Measurements from ENCODE around the gene UBA52. TPM values are rescaled to one million over a fixed set of nuclear protein-coding genes. Genes with fewer than 3 reads are reported as not detected.

Gene UBA52
- total RNA-seq, 1 donor from 2014 or later, result 747 TPM

GRCh38 chr19:18557411-18558201 is 14.1 kb upstream of the UBA52 start, which contains the start of gene KXD1:
Gene KXD1, plus strand, starts transcription at chr19:18557870. Its CDS starts 4,187 bp downstream, at chr19:18562057.
- Histone ChIP-seq H3K27me3 (no peaks in the 10 kb centered on the region), H3K4me3 (peak within 1 kb of the TSS; percentile 88 to 98), H3K36me3 (no peaks in the 10 kb centered on the region), H3K9me3 (no peaks in the 10 kb centered on the region), H3K4me1 (peaks cover 35% of the 10 kb centered on the region), H3K27ac (peak within 1 kb of the TSS; percentile 98)
- intact Hi-C loops (cut with DNase I), result loop anchor here (5.0 kb wide), 1 partner anchor 35 kb away; the partner anchor contains the start of gene ELL
- peak in 1 of 2 donors; percentile 98 for DNase-seq (ENCODE audit: extremely low spot score in 2 of 2)
- TF ChIP-seq POLR2A (IDR thresholded peaks at IDR 0.05), result peak in 1 of 2 donors; percentile 63
- TF ChIP-seq POLR2AphosphoS5 (IDR thresholded peaks at IDR 0.05; ENCODE audit: insufficient read depth in 1 of 2, low read depth in 1 of 2), result peak; percentile 93 to 94
- TF ChIP-seq, protein P1, sequence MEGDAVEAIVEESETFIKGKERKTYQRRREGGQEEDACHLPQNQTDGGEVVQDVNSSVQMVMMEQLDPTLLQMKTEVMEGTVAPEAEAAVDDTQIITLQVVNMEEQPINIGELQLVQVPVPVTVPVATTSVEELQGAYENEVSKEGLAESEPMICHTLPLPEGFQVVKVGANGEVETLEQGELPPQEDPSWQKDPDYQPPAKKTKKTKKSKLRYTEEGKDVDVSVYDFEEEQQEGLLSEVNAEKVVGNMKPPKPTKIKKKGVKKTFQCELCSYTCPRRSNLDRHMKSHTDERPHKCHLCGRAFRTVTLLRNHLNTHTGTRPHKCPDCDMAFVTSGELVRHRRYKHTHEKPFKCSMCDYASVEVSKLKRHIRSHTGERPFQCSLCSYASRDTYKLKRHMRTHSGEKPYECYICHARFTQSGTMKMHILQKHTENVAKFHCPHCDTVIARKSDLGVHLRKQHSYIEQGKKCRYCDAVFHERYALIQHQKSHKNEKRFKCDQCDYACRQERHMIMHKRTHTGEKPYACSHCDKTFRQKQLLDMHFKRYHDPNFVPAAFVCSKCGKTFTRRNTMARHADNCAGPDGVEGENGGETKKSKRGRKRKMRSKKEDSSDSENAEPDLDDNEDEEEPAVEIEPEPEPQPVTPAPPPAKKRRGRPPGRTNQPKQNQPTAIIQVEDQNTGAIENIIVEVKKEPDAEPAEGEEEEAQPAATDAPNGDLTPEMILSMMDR (IDR thresholded peaks at IDR 0.05), result no peak

- intact Hi-C loops (cut with DNase I), result loop anchor here (5.0 kb wide), 1 partner anchor 36 kb away; the partner anchor contains the start of gene ELL
- H3K4me3 ChIP-seq, result peak overlapping the region; percentile 88 to 98
Observed at GRCh38 chr19:18558202-18558555, 13.5 kb upstream of the UBA52 start.

DNA sequence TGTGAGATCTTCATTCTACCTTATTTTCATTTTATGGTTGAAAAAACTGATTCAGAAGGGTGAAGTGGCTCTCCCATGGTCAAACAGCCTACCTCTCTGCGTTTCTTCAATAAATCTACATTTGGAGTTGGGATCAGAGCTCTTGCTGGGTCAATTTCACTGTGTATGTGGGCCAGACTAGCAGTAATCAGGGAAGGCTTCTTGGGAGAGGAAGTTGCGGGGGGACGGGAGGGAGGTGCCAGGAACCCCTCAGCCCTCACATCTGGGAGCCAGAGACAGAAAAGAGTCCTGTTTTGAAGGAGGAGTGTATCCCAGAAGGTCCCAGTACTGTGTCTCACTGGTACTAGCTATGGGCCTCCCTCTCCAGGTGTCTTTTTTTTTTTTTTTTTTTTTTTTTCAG is 13.1 kb upstream of the UBA52 start:
- DNase-seq (ENCODE audit: extremely low spot score in 2 of 2), result no peak
- intact Hi-C loops (cut with DNase I), result loop anchor here (5.0 kb wide), 1 partner anchor 36 kb away; the partner anchor contains the start of gene ELL
- no peaks in the 10 kb centered on the region for H3K27me3 ChIP-seq
- TF ChIP-seq POLR2AphosphoS5 (IDR thresholded peaks at IDR 0.05; ENCODE audit: insufficient read depth in 1 of 2, low read depth in 1 of 2) (no peak), POLR2A (IDR thresholded peaks at IDR 0.05) (no peak)
- TF ChIP-seq, protein P1 (IDR thresholded peaks at IDR 0.05), result no peak
- H3K36me3 ChIP-seq, result no peaks in the 10 kb centered on the region
- peak overlapping the region; percentile 98 for H3K27ac ChIP-seq
- H3K4me3 ChIP-seq, result peak overlapping the region; percentile 88 to 98
- H3K4me1 ChIP-seq, result peaks cover 37% of the 10 kb centered on the region
- H3K9me3 ChIP-seq, result no peaks in the 10 kb centered on the region

More at GRCh38 chr19:18558202-18558555, 13.5 kb upstream of the UBA52 start:
- Histone ChIP-seq H3K36me3 (no peaks in the 10 kb centered on the region), H3K9me3 (no peaks in the 10 kb centered on the region), H3K27me3 (no peaks in the 10 kb centered on the region), H3K4me1 (peaks cover 37% of the 10 kb centered on the region), H3K27ac (peak overlapping the region; percentile 98)
- TF ChIP-seq POLR2AphosphoS5 (IDR thresholded peaks at IDR 0.05; ENCODE audit: insufficient read depth in 1 of 2, low read depth in 1 of 2), result no peak
- TF ChIP-seq POLR2A (IDR thresholded peaks at IDR 0.05), result no peak
- TF ChIP-seq, protein P1 (IDR thresholded peaks at IDR 0.05), result no peak
- no peak for DNase-seq (ENCODE audit: extremely low spot score in 2 of 2)

DNA sequence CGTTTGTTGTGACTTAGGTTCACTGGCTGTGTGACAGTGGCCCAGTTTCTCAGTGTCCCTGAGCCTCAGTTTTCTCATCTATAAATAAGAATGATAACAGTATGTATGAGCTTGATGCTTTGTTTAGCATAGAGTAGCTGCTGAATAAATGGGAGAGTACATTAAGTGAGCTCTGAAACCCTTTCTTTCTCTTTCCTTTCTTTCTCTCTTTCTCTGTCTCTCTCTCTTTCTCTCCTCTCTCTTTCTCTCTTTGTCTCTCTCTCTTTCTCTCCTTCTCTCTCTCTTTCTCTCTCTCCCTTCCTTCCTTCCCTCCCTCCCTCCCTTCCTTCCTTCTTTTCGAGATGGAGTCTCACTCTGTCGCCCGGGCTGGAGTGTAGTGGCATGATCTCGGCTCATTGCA is 12.0 kb upstream of the UBA52 start:
- H3K9me3 ChIP-seq, result no peaks in the 10 kb centered on the region
- TF ChIP-seq POLR2A (IDR thresholded peaks at IDR 0.05) (no peak), POLR2AphosphoS5 (IDR thresholded peaks at IDR 0.05; ENCODE audit: insufficient read depth in 1 of 2, low read depth in 1 of 2) (no peak)
- TF ChIP-seq, protein P1 (IDR thresholded peaks at IDR 0.05), result no peak
- no peak overlapping the region for H3K27ac ChIP-seq
- no peaks in the 10 kb centered on the region for H3K27me3 ChIP-seq
- H3K4me3 ChIP-seq, result no peak overlapping the region
- no peak for DNase-seq (ENCODE audit: extremely low spot score in 2 of 2)
- peaks cover 37% of the 10 kb centered on the region for H3K4me1 ChIP-seq
- intact Hi-C loops (cut with DNase I), result loop anchor here (5.0 kb wide), 1 partner anchor 37 kb away; the partner anchor contains the start of gene ELL
- peaks cover 3 to 9% of the 10 kb centered on the region in 2 donors for H3K36me3 ChIP-seq

- intact Hi-C loops (cut with DNase I), result no loop called here
- Histone ChIP-seq H3K27me3 (no peaks in the 10 kb centered on the region), H3K36me3 (peaks cover 5 to 30% of the 10 kb centered on the region in 2 donors), H3K9me3 (no peaks in the 10 kb centered on the region), H3K27ac (peak overlapping the region; percentile 10), H3K4me3 (no peak overlapping the region), H3K4me1 (peaks cover 36% of the 10 kb centered on the region)
- no peak for DNase-seq (ENCODE audit: extremely low spot score in 2 of 2)
- TF ChIP-seq, protein P1 (IDR thresholded peaks at IDR 0.05), result no peak
- TF ChIP-seq POLR2A (IDR thresholded peaks at IDR 0.05) (no peak), POLR2AphosphoS5 (IDR thresholded peaks at IDR 0.05; ENCODE audit: insufficient read depth in 1 of 2, low read depth in 1 of 2) (no peak)
Observed at GRCh38 chr19:18562086-18562485, 9.6 kb upstream of the UBA52 start.
